ENCODE data around the gene NETO2. TPM values are rescaled to one million over a fixed set of nuclear protein-coding genes. Genes with fewer than 3 reads are reported as not detected.

NETO2 gene
- total and polyA plus RNA-seq, 2 experiments from 2014 or later: 7.8 to 15.2 TPM

- H3K27ac ChIP-seq: no peak overlapping the region
- 87% methylated on average over 8 of the region's 8 CpGs for WGBS (ENCODE audit: low lambda C conversion rate, missing lambda C conversion rate)
These were observed 108.3 kb downstream of the NETO2 start for GRCh38 chr16:47035436-47035835.

GRCh38 chr16:47034455-47034854, 109.3 kb downstream of the NETO2 start:
- Histone ChIP-seq H2AFZ (no peak overlapping the region), H3K27ac (no peak overlapping the region), H3K4me2 (no peak overlapping the region), H3K79me2 (no peaks in the 10 kb centered on the region), H4K20me1 (ENCODE audit: insufficient read depth, poor library complexity, severe bottlenecking) (no peaks in the 10 kb centered on the region), H3K4me3 (no peak overlapping the region), H3K9me2 (replicated peaks; ENCODE audit: insufficient read depth) (no peaks in the 10 kb centered on the region), H3K9me3 (ENCODE audit: low read depth) (no peaks in the 10 kb centered on the region), H3K36me3 (replicated peaks; ENCODE audit: insufficient read depth, low read depth) (no peaks in the 10 kb centered on the region), H3K27me3 (no peaks in the 10 kb centered on the region), H3K4me1 (ENCODE audit: insufficient read depth) (no peaks in the 10 kb centered on the region)
- 86% methylated on average over 2 of the region's 2 CpGs for WGBS (ENCODE audit: low lambda C conversion rate, missing lambda C conversion rate)
- no peak for DNase-seq (ENCODE audit: low spot score)
- TF ChIP-seq EZH2phosphoT487 (IDR thresholded peaks at IDR 0.05; ENCODE audit: low read depth, severe bottlenecking, unreplicated experiment): no peak
- TF ChIP-seq EZH2 (IDR thresholded peaks at IDR 0.05; ENCODE audit: borderline replicate concordance): no peak
- no peak for TF ChIP-seq CTCF (IDR thresholded peaks at IDR 0.05; ENCODE audit: poor library complexity)

More at GRCh38 chr16:47035436-47035835, 108.3 kb downstream of the NETO2 start:
- Histone ChIP-seq H3K4me3 (no peak overlapping the region), H3K9me3 (ENCODE audit: low read depth) (no peaks in the 10 kb centered on the region), H2AFZ (no peak overlapping the region), H4K20me1 (ENCODE audit: insufficient read depth, poor library complexity, severe bottlenecking) (no peaks in the 10 kb centered on the region), H3K9me2 (replicated peaks; ENCODE audit: insufficient read depth) (no peaks in the 10 kb centered on the region), H3K4me2 (no peak overlapping the region), H3K79me2 (no peaks in the 10 kb centered on the region), H3K27me3 (no peaks in the 10 kb centered on the region), H3K36me3 (replicated peaks; ENCODE audit: insufficient read depth, low read depth) (no peaks in the 10 kb centered on the region), H3K4me1 (ENCODE audit: insufficient read depth) (no peaks in the 10 kb centered on the region)
- TF ChIP-seq EZH2phosphoT487 (IDR thresholded peaks at IDR 0.05; ENCODE audit: low read depth, severe bottlenecking, unreplicated experiment): no peak
- TF ChIP-seq EZH2 (IDR thresholded peaks at IDR 0.05; ENCODE audit: borderline replicate concordance): no peak
- no peak for TF ChIP-seq CTCF (IDR thresholded peaks at IDR 0.05; ENCODE audit: poor library complexity)
- DNase-seq (ENCODE audit: low spot score): no peak

GRCh38 chr16:47033176-47033575, 110.6 kb downstream of the NETO2 start:
- Histone ChIP-seq H3K27ac (no peak overlapping the region), H4K20me1 (ENCODE audit: insufficient read depth, poor library complexity, severe bottlenecking) (no peaks in the 10 kb centered on the region), H3K4me3 (no peak overlapping the region), H3K4me2 (no peak overlapping the region), H3K36me3 (replicated peaks; ENCODE audit: insufficient read depth, low read depth) (no peaks in the 10 kb centered on the region), H2AFZ (no peak overlapping the region), H3K9me3 (ENCODE audit: low read depth) (no peaks in the 10 kb centered on the region), H3K9me2 (replicated peaks; ENCODE audit: insufficient read depth) (no peaks in the 10 kb centered on the region), H3K4me1 (ENCODE audit: insufficient read depth) (no peaks in the 10 kb centered on the region), H3K27me3 (no peaks in the 10 kb centered on the region), H3K79me2 (no peaks in the 10 kb centered on the region)
- 78% methylated on average over 3 of the region's 3 CpGs for WGBS (ENCODE audit: low lambda C conversion rate, missing lambda C conversion rate)
- DNase-seq (ENCODE audit: low spot score): no peak
- TF ChIP-seq EZH2 (IDR thresholded peaks at IDR 0.05; ENCODE audit: borderline replicate concordance) (no peak), EZH2phosphoT487 (IDR thresholded peaks at IDR 0.05; ENCODE audit: low read depth, severe bottlenecking, unreplicated experiment) (no peak), CTCF (IDR thresholded peaks at IDR 0.05; ENCODE audit: poor library complexity) (no peak)

- Histone ChIP-seq H3K27me3 (no peaks in the 10 kb centered on the region), H3K4me2 (no peak overlapping the region), H3K36me3 (replicated peaks; ENCODE audit: insufficient read depth, low read depth) (no peaks in the 10 kb centered on the region), H3K9me3 (ENCODE audit: low read depth) (no peaks in the 10 kb centered on the region), H3K27ac (no peak overlapping the region), H3K79me2 (no peaks in the 10 kb centered on the region), H3K4me1 (ENCODE audit: insufficient read depth) (no peaks in the 10 kb centered on the region), H4K20me1 (ENCODE audit: insufficient read depth, poor library complexity, severe bottlenecking) (no peaks in the 10 kb centered on the region), H3K4me3 (no peak overlapping the region), H3K9me2 (replicated peaks; ENCODE audit: insufficient read depth) (no peaks in the 10 kb centered on the region), H2AFZ (no peak overlapping the region)
- 98% methylated on average over 3 of the region's 3 CpGs for WGBS (ENCODE audit: low lambda C conversion rate, missing lambda C conversion rate)
- no peak for TF ChIP-seq CTCF (IDR thresholded peaks at IDR 0.05; ENCODE audit: poor library complexity)
- TF ChIP-seq EZH2phosphoT487 (IDR thresholded peaks at IDR 0.05; ENCODE audit: low read depth, severe bottlenecking, unreplicated experiment): no peak
- TF ChIP-seq EZH2 (IDR thresholded peaks at IDR 0.05; ENCODE audit: borderline replicate concordance): no peak
- no peak for DNase-seq (ENCODE audit: low spot score)
These were observed 114.0 kb downstream of the NETO2 start for GRCh38 chr16:47029724-47030123.
